ENCODE measurements around the gene YDJC. TPM values are rescaled to one million over a fixed set of nuclear protein-coding genes. Genes with fewer than 3 reads are reported as not detected.
A peak's percentile ranks its signal among the peaks of the same experiment; 100 is the strongest.

Gene YDJC
- total and polyA plus RNA-seq, 2 of the 4 experiments (the other 2 are of a cell fraction): 8.1 to 23.6 TPM

DNA sequence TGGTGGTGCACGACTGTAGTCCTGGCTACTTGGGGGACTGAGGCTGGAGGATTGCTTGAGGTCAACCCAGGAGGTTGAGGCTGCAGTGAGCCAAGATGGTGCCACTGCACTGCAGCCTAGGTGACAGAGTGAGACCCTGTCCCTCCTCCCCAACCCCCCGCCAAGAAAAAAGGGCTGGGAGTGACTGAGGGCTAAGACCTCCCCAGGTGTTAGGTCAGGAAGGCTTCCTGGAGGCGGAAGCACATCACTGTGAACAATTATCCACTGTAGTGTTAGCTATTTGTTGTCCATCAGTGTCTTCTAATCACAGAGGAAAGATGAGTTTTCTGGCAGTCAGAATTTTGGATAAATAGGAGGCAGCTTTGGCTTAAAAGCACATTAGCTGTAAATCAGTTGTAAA is 8.8 kb downstream of the YDJC start:
- peaks cover 17% of the 10 kb centered on the region for H3K9me1 ChIP-seq (ENCODE audit: insufficient read depth, low read length)
- no CpG with 5 or more reads among the region's 3 CpGs for WGBS, 2 experiments (ENCODE audit: extremely low coverage in 2 of 2, insufficient read length in 1 of 2)

More for the DNA sequence above, 8.8 kb downstream of the YDJC start:
- H4K91ac ChIP-seq (ENCODE audit: insufficient read depth, low read depth, low read length): no peak overlapping the region
- H2AFZ ChIP-seq (replicated peaks; ENCODE audit: low read length, poor library complexity): no peak overlapping the region
- H4K20me1 ChIP-seq (ENCODE audit: insufficient read depth, low read length): peaks cover 88% of the 10 kb centered on the region
- no peak overlapping the region for H3K4ac ChIP-seq (ENCODE audit: low read depth, low read length)
- intact Hi-C loops (cut with micrococcal nuclease): no loop called here
- no peak overlapping the region for H2AK9ac ChIP-seq (replicated peaks; ENCODE audit: low read depth, low read length, poor library complexity)
- no peak overlapping the region for H2BK15ac ChIP-seq (ENCODE audit: low read depth, low read length)
- ChIA-PET CTCF (no interaction called here), POLR2A (ENCODE audit: unreplicated experiment) (no interaction called here)
- H3K23ac ChIP-seq (ENCODE audit: low read depth, low read length): 0 out of 2 replicates have a peak overlapping the region, but pooled peaks have one; percentile 33
- peaks cover 11% of the 10 kb centered on the region for H3K4me1 ChIP-seq (ENCODE audit: control insufficient read depth, insufficient read depth, low read length)
- no peak overlapping the region for H2BK120ac ChIP-seq (ENCODE audit: low read depth, low read length)
- H2BK20ac ChIP-seq (ENCODE audit: low read depth, low read length): no peak overlapping the region
- H3K18ac ChIP-seq (ENCODE audit: low read depth, low read length): no peak overlapping the region
- no peak overlapping the region for H4K5ac ChIP-seq (ENCODE audit: low read depth, low read length)
- in situ Hi-C loops (cut with MboI; ENCODE audit: low sequenced_read_pairs): no loop called here
- no peak overlapping the region for H3K27ac ChIP-seq (ENCODE audit: insufficient read depth, low read length)
- BruUV-seq (replicated peaks): no TSS peak
- no peak for ATAC-seq (ENCODE audit: low read depth)
- TF ChIP-seq NFE2L2 (IDR thresholded peaks at IDR 0.05; ENCODE audit: low read depth, low read length): no peak
- TF ChIP-seq, protein P1, sequence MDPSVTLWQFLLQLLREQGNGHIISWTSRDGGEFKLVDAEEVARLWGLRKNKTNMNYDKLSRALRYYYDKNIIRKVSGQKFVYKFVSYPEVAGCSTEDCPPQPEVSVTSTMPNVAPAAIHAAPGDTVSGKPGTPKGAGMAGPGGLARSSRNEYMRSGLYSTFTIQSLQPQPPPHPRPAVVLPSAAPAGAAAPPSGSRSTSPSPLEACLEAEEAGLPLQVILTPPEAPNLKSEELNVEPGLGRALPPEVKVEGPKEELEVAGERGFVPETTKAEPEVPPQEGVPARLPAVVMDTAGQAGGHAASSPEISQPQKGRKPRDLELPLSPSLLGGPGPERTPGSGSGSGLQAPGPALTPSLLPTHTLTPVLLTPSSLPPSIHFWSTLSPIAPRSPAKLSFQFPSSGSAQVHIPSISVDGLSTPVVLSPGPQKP (IDR thresholded peaks at IDR 0.05; ENCODE audit: borderline replicate concordance, low read depth, low read length): no peak
- no peak for TF ChIP-seq CHD1 (IDR thresholded peaks at IDR 0.05; ENCODE audit: low read depth, low read length)
- TF ChIP-seq MXI1 (IDR thresholded peaks at IDR 0.05; ENCODE audit: borderline replicate concordance, low read depth, low read length): no peak
- TF ChIP-seq MAZ (IDR thresholded peaks at IDR 0.05; ENCODE audit: borderline replicate concordance, low read depth, low read length): no peak
- no peak for TF ChIP-seq RAD21 (IDR thresholded peaks at IDR 0.05; ENCODE audit: low read length)
- no peak for TF ChIP-seq CEBPB (IDR thresholded peaks at IDR 0.05; ENCODE audit: low read depth, low read length)
- TF ChIP-seq, protein P2, sequence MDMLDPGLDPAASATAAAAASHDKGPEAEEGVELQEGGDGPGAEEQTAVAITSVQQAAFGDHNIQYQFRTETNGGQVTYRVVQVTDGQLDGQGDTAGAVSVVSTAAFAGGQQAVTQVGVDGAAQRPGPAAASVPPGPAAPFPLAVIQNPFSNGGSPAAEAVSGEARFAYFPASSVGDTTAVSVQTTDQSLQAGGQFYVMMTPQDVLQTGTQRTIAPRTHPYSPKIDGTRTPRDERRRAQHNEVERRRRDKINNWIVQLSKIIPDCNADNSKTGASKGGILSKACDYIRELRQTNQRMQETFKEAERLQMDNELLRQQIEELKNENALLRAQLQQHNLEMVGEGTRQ (IDR thresholded peaks at IDR 0.05; ENCODE audit: low read depth, low read length): no peak
- no peak for TF ChIP-seq FOS (IDR thresholded peaks at IDR 0.05; ENCODE audit: low read depth, low read length)
- TF ChIP-seq RFX5 (IDR thresholded peaks at IDR 0.05; ENCODE audit: low read depth, low read length): no peak
- TF ChIP-seq MAFK (IDR thresholded peaks at IDR 0.05; ENCODE audit: low read depth, low read length): no peak
- no peak for TF ChIP-seq BHLHE40 (IDR thresholded peaks at IDR 0.05; ENCODE audit: low read depth, low read length)
- no peak for TF ChIP-seq POLR2A (IDR thresholded peaks at IDR 0.05; ENCODE audit: low read depth, low read length)
- TF ChIP-seq SMC3 (IDR thresholded peaks at IDR 0.05; ENCODE audit: low read depth, low read length): no peak
- H2BK5ac ChIP-seq (ENCODE audit: low read depth, low read length, poor library complexity, severe bottlenecking): no peak overlapping the region
- no peak overlapping the region for H2AK5ac ChIP-seq (ENCODE audit: low read depth, low read length)
- dilution Hi-C loops (cut with HindIII; ENCODE audit: low sequenced_read_pairs, unreplicated experiment): no loop called here
- H4K8ac ChIP-seq (ENCODE audit: low read depth in 2 of 2, low read length in 2 of 2): no peak overlapping the region
- H3K79me1 ChIP-seq (ENCODE audit: low read depth in 1 of 2, low read length in 2 of 2): peaks cover 28 to 77% of the 10 kb centered on the region in 2 experiments
- no peaks in the 10 kb centered on the region for H3K9me3 ChIP-seq (ENCODE audit: control insufficient read depth, insufficient read depth, low read length)
- no peak overlapping the region for H3K9ac ChIP-seq (ENCODE audit: low read depth, low read length)
- no peak overlapping the region for H3K4me3 ChIP-seq (ENCODE audit: insufficient read depth, low read depth, low read length)
- DNase-seq: no peak
- no peak overlapping the region for H3K4me2 ChIP-seq (ENCODE audit: low read depth, low read length)
- peaks cover 25% of the 10 kb centered on the region for H3K36me3 ChIP-seq (ENCODE audit: control insufficient read depth, insufficient read depth, low read length)
- no peaks in the 10 kb centered on the region for H3K27me3 ChIP-seq (ENCODE audit: control insufficient read depth, insufficient read depth, low read length)
- H3K14ac ChIP-seq (replicated peaks; ENCODE audit: low read depth, low read length): no peak overlapping the region
- H3K56ac ChIP-seq (ENCODE audit: extremely low read depth, insufficient read depth, low read length): no peak overlapping the region

Data from IMR-90 (cell line).